Stimulated activated effector memory CD8-positive, alpha-beta T cell treated with anti-CD3 and anti-CD28 coated beads, Interleukin-12 subunit alpha, Interleukin-12 subunit beta, amount 100 ng/mL, for 72 hours (primary cell): ENCODE measurements around the gene RBBP9.
"Not testable (repeated sequence)": the region's sequence is repeated elsewhere in the genome, so short reads cannot be mapped to it uniquely, and the experiment has no call there.

ENCODE experiments used
- ATAC-seq: fragments of 150-1000 bp; cut with Tn5 transposase; 2 replicates; pipeline ENCODE4 v1.10.0; 2021
- DNase-seq, 2 donors: peaks; one replicate each; pipeline ENCODE4 v3.0.0; 2021 to 2022; ENCODE audit warnings: low spot score in 2 of 2
- H3K27ac Mint-ChIP-seq: one replicate; pipeline ENCODE4 v1.8.0; 2022; ENCODE audit warnings: mild to moderate bottlenecking, mixed read lengths
- H3K36me3 Mint-ChIP-seq: one replicate; pipeline ENCODE4 v1.8.0; 2022; ENCODE audit warnings: mild to moderate bottlenecking, mixed read lengths
- H3K4me1 Mint-ChIP-seq: one replicate; pipeline ENCODE4 v1.8.0; 2022; ENCODE audit warnings: mixed read lengths
- H3K4me3 Mint-ChIP-seq: one replicate; pipeline ENCODE4 v1.8.0; 2022; ENCODE audit warnings: mild to moderate bottlenecking, mixed read lengths
- H3K9me3 Mint-ChIP-seq: one replicate; pipeline ENCODE4 v1.8.0; 2022; ENCODE audit warnings: mixed read lengths

Gene RBBP9

GRCh38 chr20:18496740-18497592 lies at the start of gene RBBP9:
Gene RBBP9, minus strand, starts transcription at chr20:18497225. Its CDS starts 58 bp downstream, at chr20:18497167.
- H3K4me3 Mint-ChIP-seq, result peak within 1 kb of the TSS; percentile 95
- peaks cover 16% of the 10 kb centered on the region for H3K36me3 Mint-ChIP-seq
- H3K27ac Mint-ChIP-seq, result peak within 1 kb of the TSS; percentile 90
- no peaks in the 10 kb centered on the region for H3K9me3 Mint-ChIP-seq
- H3K4me1 Mint-ChIP-seq, result peaks cover 15% of the 10 kb centered on the region
- peak; percentile 100 for ATAC-seq
- peak; percentile 59 to 85 for DNase-seq

- Mint-ChIP-seq H3K4me1 (no peaks in the 10 kb centered on the region), H3K9me3 (no peaks in the 10 kb centered on the region), H3K36me3 (peaks cover 99% of the 10 kb centered on the region), H3K4me3 (no peak overlapping the region), H3K27ac (no peak overlapping the region)
- ATAC-seq (no peak), DNase-seq (no peak)
Measured at GRCh38 chr20:18545566-18545965, 48.5 kb upstream of the RBBP9 start.

- ATAC-seq, result no peak
- Mint-ChIP-seq H3K27ac (no peak overlapping the region), H3K4me3 (no peak overlapping the region), H3K9me3 (no peaks in the 10 kb centered on the region), H3K36me3 (peaks cover 99% of the 10 kb centered on the region), H3K4me1 (no peaks in the 10 kb centered on the region)
- DNase-seq, result no peak
Measured at GRCh38 chr20:18543932-18544331, 46.9 kb upstream of the RBBP9 start.

GRCh38 chr20:18543216-18543615 lies 46.2 kb upstream of the RBBP9 start:
- no peaks in the 10 kb centered on the region for H3K9me3 Mint-ChIP-seq
- H3K4me1 Mint-ChIP-seq, result no peaks in the 10 kb centered on the region
- DNase-seq (no peak), ATAC-seq (no peak)
- peaks cover 99% of the 10 kb centered on the region for H3K36me3 Mint-ChIP-seq
- no peak overlapping the region for H3K4me3 Mint-ChIP-seq
- peak overlapping the region; percentile 65 for H3K27ac Mint-ChIP-seq

- DNase-seq, result no peak
- no peaks in the 10 kb centered on the region for H3K9me3 Mint-ChIP-seq
- H3K4me3 Mint-ChIP-seq, result no peak overlapping the region
- no peaks in the 10 kb centered on the region for H3K4me1 Mint-ChIP-seq
- H3K27ac Mint-ChIP-seq, result peak overlapping the region; percentile 35
- peaks cover 99% of the 10 kb centered on the region for H3K36me3 Mint-ChIP-seq
- ATAC-seq, result no peak
Measured at GRCh38 chr20:18541741-18542140, 44.7 kb upstream of the RBBP9 start.

GRCh38 chr20:18537651-18538050 lies 40.6 kb upstream of the RBBP9 start:
- Mint-ChIP-seq H3K4me1 (no peaks in the 10 kb centered on the region), H3K36me3 (peaks cover 99% of the 10 kb centered on the region), H3K4me3 (no peak overlapping the region), H3K27ac (no peak overlapping the region), H3K9me3 (no peaks in the 10 kb centered on the region)
- no peak for DNase-seq
- ATAC-seq, result no peak

- H3K27ac Mint-ChIP-seq, result no peak overlapping the region
- no peaks in the 10 kb centered on the region for H3K4me1 Mint-ChIP-seq
- ATAC-seq, result no peak
- no peaks in the 10 kb centered on the region for H3K9me3 Mint-ChIP-seq
- DNase-seq, result no peak
- no peak overlapping the region for H3K4me3 Mint-ChIP-seq
- peaks cover 100% of the 10 kb centered on the region for H3K36me3 Mint-ChIP-seq
Measured at GRCh38 chr20:18533978-18534644, 37.1 kb upstream of the RBBP9 start.

GRCh38 chr20:18533491-18533890 lies 36.5 kb upstream of the RBBP9 start:
- Mint-ChIP-seq H3K36me3 (peaks cover 100% of the 10 kb centered on the region), H3K4me1 (no peaks in the 10 kb centered on the region), H3K4me3 (no peak overlapping the region), H3K9me3 (no peaks in the 10 kb centered on the region), H3K27ac (no peak overlapping the region)
- no peak for ATAC-seq
- DNase-seq, result no peak

- Mint-ChIP-seq H3K27ac (no peak overlapping the region), H3K4me1 (no peaks in the 10 kb centered on the region), H3K9me3 (no peaks in the 10 kb centered on the region), H3K36me3 (peaks cover 100% of the 10 kb centered on the region), H3K4me3 (no peak overlapping the region)
- no peak for ATAC-seq
- no peak for DNase-seq
Measured at GRCh38 chr20:18532626-18533025, 35.6 kb upstream of the RBBP9 start.

GRCh38 chr20:18529041-18529440 lies 32.0 kb upstream of the RBBP9 start:
- no peaks in the 10 kb centered on the region for H3K4me1 Mint-ChIP-seq

GRCh38 chr20:18527836-18528235 lies 30.8 kb upstream of the RBBP9 start:
- Mint-ChIP-seq H3K36me3 (peaks cover 99% of the 10 kb centered on the region), H3K9me3 (no peaks in the 10 kb centered on the region), H3K27ac (no peak overlapping the region), H3K4me3 (no peak overlapping the region), H3K4me1 (no peaks in the 10 kb centered on the region)
- ATAC-seq (no peak), DNase-seq (no peak)

More at GRCh38 chr20:18529041-18529440, 32.0 kb upstream of the RBBP9 start:
- ATAC-seq, result no peak
- DNase-seq, result no peak
- no peaks in the 10 kb centered on the region for H3K9me3 Mint-ChIP-seq
- H3K36me3 Mint-ChIP-seq, result peaks cover 100% of the 10 kb centered on the region
- H3K4me3 Mint-ChIP-seq, result no peak overlapping the region
- H3K27ac Mint-ChIP-seq, result no peak overlapping the region

- Mint-ChIP-seq H3K4me1 (no peaks in the 10 kb centered on the region), H3K36me3 (peaks cover 94% of the 10 kb centered on the region), H3K4me3 (no peak overlapping the region), H3K27ac (no peak overlapping the region), H3K9me3 (no peaks in the 10 kb centered on the region)
- DNase-seq, result no peak
- no peak for ATAC-seq
Measured at GRCh38 chr20:18527339-18527738, 30.3 kb upstream of the RBBP9 start.

- not testable (repeated sequence) for DNase-seq, ATAC-seq, H3K4me3 Mint-ChIP-seq, H3K27ac Mint-ChIP-seq, H3K9me3 Mint-ChIP-seq, H3K4me1 Mint-ChIP-seq
- peaks cover 89% of the 10 kb centered on the region for H3K36me3 Mint-ChIP-seq
Measured at GRCh38 chr20:18526761-18527160, 29.7 kb upstream of the RBBP9 start.

- DNase-seq, result no peak
- peaks cover 68% of the 10 kb centered on the region for H3K36me3 Mint-ChIP-seq
- no peaks in the 10 kb centered on the region for H3K9me3 Mint-ChIP-seq
- no peaks in the 10 kb centered on the region for H3K4me1 Mint-ChIP-seq
- no peak for ATAC-seq
- no peak overlapping the region for H3K4me3 Mint-ChIP-seq
- H3K27ac Mint-ChIP-seq, result no peak overlapping the region
Measured at GRCh38 chr20:18524646-18525045, 27.6 kb upstream of the RBBP9 start.

- Mint-ChIP-seq H3K27ac (no peak overlapping the region), H3K9me3 (no peaks in the 10 kb centered on the region), H3K4me3 (no peak overlapping the region), H3K4me1 (no peaks in the 10 kb centered on the region), H3K36me3 (peaks cover 52% of the 10 kb centered on the region)
- DNase-seq, result no peak
- no peak for ATAC-seq
Measured at GRCh38 chr20:18523066-18523465, 26.0 kb upstream of the RBBP9 start.

GRCh38 chr20:18522066-18522465 lies 25.0 kb upstream of the RBBP9 start:
- not testable (repeated sequence) for H3K9me3 Mint-ChIP-seq, ATAC-seq, DNase-seq, H3K4me1 Mint-ChIP-seq, H3K4me3 Mint-ChIP-seq, H3K27ac Mint-ChIP-seq
- H3K36me3 Mint-ChIP-seq, result peaks cover 42% of the 10 kb centered on the region
